Liver (tissue), 9 donors: ENCODE results near the gene TSPAN5. TPM values are rescaled to one million over a fixed set of nuclear protein-coding genes. Genes with fewer than 3 reads are reported as not detected.

Experiments
- DNase-seq: peaks from one replicate; pipeline ENCODE4 v3.0.0-alpha.2; 2017; ENCODE audit warnings: low spot score
- H3K27ac ChIP-seq, 2 donors: one replicate each; pipeline ENCODE4 v1.7.0; 2013; ENCODE audit warnings: inconsistent platforms in 2 of 2, low read length in 2 of 2, control low read depth in 1 of 2, low read depth in 1 of 2, mild to moderate bottlenecking in 1 of 2
- H3K27me3 ChIP-seq, 4 donors: one replicate each; pipeline versions ENCODE4 v1.6.1 to v1.7.0; 2013; ENCODE audit warnings: low read length in 3 of 4, inconsistent platforms in 1 of 4, mild to moderate bottlenecking in 1 of 4, moderate library complexity in 1 of 4; ENCODE audit not compliant: control insufficient read depth in 4 of 4, insufficient read depth in 4 of 4
- H3K36me3 ChIP-seq, 4 donors: one replicate each; pipeline versions ENCODE4 v1.6.1 to v1.7.0; 2013; ENCODE audit warnings: low read length in 3 of 4, mild to moderate bottlenecking in 3 of 4, low read depth in 1 of 4, moderate library complexity in 1 of 4; ENCODE audit not compliant: control insufficient read depth in 4 of 4, insufficient read depth in 3 of 4
- H3K4me1 ChIP-seq, 4 donors: one replicate each; pipeline versions ENCODE4 v1.6.1 to v1.7.0; 2013; ENCODE audit warnings: low read length in 3 of 4, mild to moderate bottlenecking in 3 of 4, moderate library complexity in 1 of 4; ENCODE audit not compliant: control insufficient read depth in 4 of 4, insufficient read depth in 4 of 4
- H3K4me3 ChIP-seq, 3 donors: one replicate each; pipeline versions ENCODE4 v1.6.1 to v1.7.0; 2013; ENCODE audit warnings: low read length in 3 of 3, control low read depth in 1 of 3, low read depth in 1 of 3, mild to moderate bottlenecking in 1 of 3
- H3K9ac ChIP-seq, 2 donors: one replicate each; pipeline ENCODE4 v1.7.0; 2013; ENCODE audit warnings: low read length in 2 of 2, mild to moderate bottlenecking in 2 of 2, moderate library complexity in 2 of 2, control low read depth in 1 of 2, low read depth in 1 of 2
- H3K9me3 ChIP-seq, 4 donors: one replicate each; pipeline versions ENCODE4 v1.6.1 to v1.7.0; 2013; ENCODE audit warnings: low read length in 3 of 4; ENCODE audit not compliant: control insufficient read depth in 4 of 4
- EGR1 ChIP-seq, 2 donors: IDR thresholded peaks; 2 replicates each; pipeline ENCODE4 v1.6.1; 2016 to 2018; ENCODE audit warnings: antibody characterized with exemption in 2 of 2, low read depth in 2 of 2
- FOXA1 ChIP-seq: IDR thresholded peaks from 2 replicates; pipeline ENCODE4 v1.6.1; 2016; ENCODE audit warnings: antibody characterized with exemption
- FOXA2 ChIP-seq: IDR thresholded peaks from 2 replicates; pipeline ENCODE4 v1.6.1; 2016; ENCODE audit warnings: antibody characterized with exemption
- HNF4A ChIP-seq, 2 donors: conservative IDR thresholded peaks; 2 replicates each; pipeline ENCODE4 v1.6.1; 2016; ENCODE audit warnings: antibody characterized with exemption in 2 of 2, mild to moderate bottlenecking in 2 of 2
- HNF4G ChIP-seq: IDR thresholded peaks from 2 replicates; pipeline ENCODE4 v1.6.1; 2016; ENCODE audit warnings: antibody characterized with exemption
- NR2F2 ChIP-seq: IDR thresholded peaks from 2 replicates; pipeline ENCODE4 v1.6.1; 2016; ENCODE audit warnings: antibody characterized with exemption
- RAD21 ChIP-seq, 2 donors: IDR thresholded peaks; 2 replicates each; pipeline ENCODE4 v1.6.1; 2016; ENCODE audit warnings: antibody characterized with exemption in 2 of 2, mild to moderate bottlenecking in 2 of 2
- RXRA ChIP-seq, 2 donors: IDR thresholded peaks; 2 replicates each; pipeline ENCODE4 v1.6.1; 2017 to 2018; ENCODE audit warnings: antibody characterized with exemption in 2 of 2, mild to moderate bottlenecking in 1 of 2
- SP1 ChIP-seq: IDR thresholded peaks from 2 replicates; pipeline ENCODE4 v1.6.1; 2018; ENCODE audit warnings: antibody characterized with exemption, mild to moderate bottlenecking
- TAF1 ChIP-seq: conservative IDR thresholded peaks from 2 replicates; pipeline ENCODE4 v1.6.1; 2016; ENCODE audit warnings: antibody characterized with exemption, mild to moderate bottlenecking
- YY1 ChIP-seq: IDR thresholded peaks from 2 replicates; pipeline ENCODE4 v1.6.1; 2016; ENCODE audit warnings: antibody characterized with exemption, mild to moderate bottlenecking
- whole genome bisulfite sequencing: extraction: QIAGEN DNeasy Blood & Tissue Kit; methylation state at CpG from one replicate; pipeline ENCODE4 v1.1.7; 2013; 5-methylcytosine and 5-hydroxymethylcytosine counted together
- polyA plus RNA-seq, 2 donors: library from polyadenylated mRNA; stranded (reverse) in 1 of 2; unstranded in 1 of 2; fragments of 200-250 nt in 1 of 2; fragments of >200 nt in 1 of 2; fragmentation: Nextera tagmentation in 1 of 2; extraction: Ambion mirVana in 1 of 2; gene quantifications; one replicate each; pipeline versions ENCODE4 v1.2.1 to v1.2.3, GENCODE V29; 2013 to 2015
- total RNA-seq, 2 donors: library from RNA; depleted of rRNA; stranded (reverse); fragments of >200 nt; gene quantifications; one replicate each; pipeline ENCODE4 v1.2.3, GENCODE V29; 2014
- TF ChIP-seq, protein P1 (sequence below): IDR thresholded peaks from 2 replicates; pipeline ENCODE4 v1.6.1; 2016; ENCODE audit warnings: antibody characterized with exemption
- TF ChIP-seq, protein P2 (sequence below): IDR thresholded peaks from 2 replicates; pipeline ENCODE4 v1.6.1; 2016; ENCODE audit warnings: antibody characterized with exemption
- TF ChIP-seq, protein P3 (sequence below): IDR thresholded peaks from 2 replicates; pipeline ENCODE4 v1.6.1; 2016; ENCODE audit warnings: antibody characterized with exemption
- donor health status: healthy.
- donor health status: healthy.
- donor health status: healthy.
- donor health status: healthy.
- donor health status: healthy.

TSPAN5 gene
- total and polyA plus RNA-seq, 4 donors, result 0.36 to 54.0 (median 0.63) TPM

DNA sequence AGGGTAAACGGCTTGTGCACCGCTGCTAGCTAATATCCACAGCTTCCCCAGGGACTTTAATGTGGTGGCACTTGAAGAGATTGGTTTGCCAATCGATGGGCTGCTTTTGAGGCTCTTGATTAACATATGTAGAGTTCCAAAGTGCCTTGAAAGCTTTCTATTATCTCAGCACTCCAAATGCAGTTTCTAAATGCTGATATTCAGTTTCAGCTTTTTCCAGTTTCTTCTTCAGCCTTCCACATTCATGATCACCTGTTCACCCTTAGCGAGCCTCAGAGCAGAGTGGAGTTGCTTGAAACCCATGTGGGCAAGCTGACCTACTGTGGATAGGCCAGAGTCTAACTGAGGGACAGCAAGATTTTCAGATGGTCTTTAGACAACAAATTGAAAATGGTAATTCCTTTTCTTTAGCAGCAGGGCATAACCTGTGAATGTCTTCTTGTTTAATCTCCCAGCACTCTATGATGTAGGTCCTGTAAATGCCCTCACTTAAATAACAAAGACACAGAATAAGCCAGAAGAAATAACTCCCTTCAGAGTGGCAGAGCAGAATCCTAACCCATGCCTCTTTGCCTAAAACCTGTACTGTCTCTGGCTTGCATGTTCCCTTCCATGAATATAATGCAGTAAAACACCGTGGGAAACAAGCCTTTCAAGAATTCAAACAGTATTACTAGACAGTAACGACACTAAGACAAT, 99.8 kb downstream of the TSPAN5 start:
- TF ChIP-seq RAD21 (IDR thresholded peaks at IDR 0.05) (no peak), HNF4A (conservative IDR thresholded peaks at IDR 0.05) (no peak)
- Histone ChIP-seq H3K27me3 (no peaks in the 10 kb centered on the region), H3K9me3 (no peaks in the 10 kb centered on the region), H3K27ac (no peak overlapping the region), H3K4me1 (no peaks in the 10 kb centered on the region), H3K4me3 (no peak overlapping the region), H3K9ac (no peak overlapping the region), H3K36me3 (no peaks in the 10 kb centered on the region)
- no peak for DNase-seq
- 72% methylated on average over 6 of the region's 6 CpGs for WGBS

DNA sequence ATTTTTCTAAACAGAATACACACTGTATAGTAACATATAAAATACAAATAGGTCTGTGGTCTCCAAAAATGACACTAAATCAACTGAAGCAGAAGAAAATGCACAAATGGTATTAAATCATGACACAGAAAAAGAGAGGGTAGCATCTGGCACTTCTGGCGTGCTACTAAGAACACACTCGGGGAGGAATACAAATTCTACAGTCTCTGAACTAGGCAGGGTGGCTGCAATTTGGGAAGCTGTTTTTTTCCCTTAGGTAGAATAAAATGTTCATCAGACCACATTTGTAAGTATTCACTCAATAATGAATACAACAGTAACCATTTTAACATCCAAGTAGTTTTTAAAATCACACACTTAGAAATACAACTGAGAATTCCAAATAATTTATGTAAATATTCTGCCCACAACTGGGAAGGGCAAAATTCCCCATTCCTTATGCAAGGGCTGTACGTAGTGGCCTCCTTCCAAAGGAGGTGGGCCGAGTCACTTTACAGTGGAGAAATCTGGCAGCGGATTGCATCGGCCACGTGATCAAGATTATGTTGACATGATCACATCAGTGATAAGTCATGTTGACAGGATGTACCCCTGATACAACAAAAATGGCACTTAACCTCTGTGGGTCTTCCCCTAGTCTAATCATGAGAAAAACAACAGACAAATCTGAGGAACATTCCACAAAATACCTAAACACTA, 101.1 kb downstream of the TSPAN5 start:
- no peak overlapping the region for H3K4me3 ChIP-seq
- DNase-seq, result no peak
- TF ChIP-seq YY1 (no peak), HNF4G (no peak), HNF4A (conservative IDR thresholded peaks at IDR 0.05) (no peak), FOXA2 (no peak), RAD21 (IDR thresholded peaks at IDR 0.05) (no peak)
- TF ChIP-seq, protein P1, sequence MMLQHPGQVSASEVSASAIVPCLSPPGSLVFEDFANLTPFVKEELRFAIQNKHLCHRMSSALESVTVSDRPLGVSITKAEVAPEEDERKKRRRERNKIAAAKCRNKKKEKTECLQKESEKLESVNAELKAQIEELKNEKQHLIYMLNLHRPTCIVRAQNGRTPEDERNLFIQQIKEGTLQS, result no peak
- TF ChIP-seq, protein P2, sequence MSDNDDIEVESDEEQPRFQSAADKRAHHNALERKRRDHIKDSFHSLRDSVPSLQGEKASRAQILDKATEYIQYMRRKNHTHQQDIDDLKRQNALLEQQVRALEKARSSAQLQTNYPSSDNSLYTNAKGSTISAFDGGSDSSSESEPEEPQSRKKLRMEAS, result no peak
- no peaks in the 10 kb centered on the region for H3K36me3 ChIP-seq
- H3K27ac ChIP-seq, result no peak overlapping the region
- no peaks in the 10 kb centered on the region for H3K4me1 ChIP-seq
- H3K9ac ChIP-seq, result no peak overlapping the region
- 48% methylated on average over 7 of the region's 7 CpGs for WGBS
- no peaks in the 10 kb centered on the region for H3K9me3 ChIP-seq
- H3K27me3 ChIP-seq, result no peaks in the 10 kb centered on the region

DNA sequence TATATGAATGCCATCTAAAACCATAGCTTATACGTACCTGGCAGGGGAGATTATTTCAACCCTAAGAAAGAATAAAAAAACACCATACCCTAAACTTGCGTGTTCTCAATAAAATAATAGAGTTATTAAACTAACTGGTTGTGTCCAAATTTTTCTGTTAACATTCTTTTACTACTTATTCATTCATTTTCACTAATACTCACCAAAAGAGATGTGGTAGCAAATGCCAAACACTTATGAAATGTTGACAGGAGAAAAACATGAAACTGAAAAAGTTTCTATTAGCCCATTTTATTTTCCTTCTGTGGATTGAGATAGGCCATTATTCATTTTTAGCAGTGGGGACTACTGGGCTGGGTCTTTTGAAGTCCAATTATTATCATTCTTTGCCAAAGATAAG, 102.0 kb downstream of the TSPAN5 start:
- H3K4me3 ChIP-seq, result no peak overlapping the region
- no peak overlapping the region for H3K27ac ChIP-seq
- TF ChIP-seq YY1, result no peak
- no peak for TF ChIP-seq FOXA1
- no peak for TF ChIP-seq TAF1
- TF ChIP-seq FOXA2, result no peak
- no peak for TF ChIP-seq EGR1 (IDR thresholded peaks at IDR 0.05; ENCODE audit: low read depth in 2 of 2)
- no peak for TF ChIP-seq NR2F2
- TF ChIP-seq HNF4G, result no peak
- no peak for TF ChIP-seq SP1
- TF ChIP-seq RAD21 (IDR thresholded peaks at IDR 0.05), result no peak
- TF ChIP-seq, protein P1, result no peak
- TF ChIP-seq, protein P3, sequence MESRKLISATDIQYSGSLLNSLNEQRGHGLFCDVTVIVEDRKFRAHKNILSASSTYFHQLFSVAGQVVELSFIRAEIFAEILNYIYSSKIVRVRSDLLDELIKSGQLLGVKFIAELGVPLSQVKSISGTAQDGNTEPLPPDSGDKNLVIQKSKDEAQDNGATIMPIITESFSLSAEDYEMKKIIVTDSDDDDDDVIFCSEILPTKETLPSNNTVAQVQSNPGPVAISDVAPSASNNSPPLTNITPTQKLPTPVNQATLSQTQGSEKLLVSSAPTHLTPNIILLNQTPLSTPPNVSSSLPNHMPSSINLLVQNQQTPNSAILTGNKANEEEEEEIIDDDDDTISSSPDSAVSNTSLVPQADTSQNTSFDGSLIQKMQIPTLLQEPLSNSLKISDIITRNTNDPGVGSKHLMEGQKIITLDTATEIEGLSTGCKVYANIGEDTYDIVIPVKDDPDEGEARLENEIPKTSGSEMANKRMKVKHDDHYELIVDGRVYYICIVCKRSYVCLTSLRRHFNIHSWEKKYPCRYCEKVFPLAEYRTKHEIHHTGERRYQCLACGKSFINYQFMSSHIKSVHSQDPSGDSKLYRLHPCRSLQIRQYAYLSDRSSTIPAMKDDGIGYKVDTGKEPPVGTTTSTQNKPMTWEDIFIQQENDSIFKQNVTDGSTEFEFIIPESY, result no peak
- no peak for TF ChIP-seq RXRA (IDR thresholded peaks at IDR 0.05)
- no peak for TF ChIP-seq HNF4A (conservative IDR thresholded peaks at IDR 0.05)
- no peak overlapping the region for H3K9ac ChIP-seq
- DNase-seq, result no peak
- H3K27me3 ChIP-seq, result no peaks in the 10 kb centered on the region
- no peaks in the 10 kb centered on the region for H3K9me3 ChIP-seq
- WGBS, result 96% methylated on average over 2 of the region's 2 CpGs
- no peaks in the 10 kb centered on the region for H3K4me1 ChIP-seq
- H3K36me3 ChIP-seq, result no peaks in the 10 kb centered on the region
